Hepatocyte (in vitro differentiated cells): Measurements from ENCODE around the gene BMP5. TPM values are rescaled to one million over a fixed set of nuclear protein-coding genes. Genes with fewer than 3 reads are reported as not detected.
A peak's percentile ranks its signal among the peaks of the same experiment; 100 is the strongest.

Source experiments
- DNase-seq: peaks from one replicate; pipeline ENCODE4 v3.0.0-alpha.2; 2016; ENCODE audit warnings: low spot score
- H2AFZ ChIP-seq: fragments of 200-600 bp; sonication (generic); 2 replicates; pipeline ENCODE4 v1.6.0; 2016; ENCODE audit warnings: antibody characterized with exemption, mild to moderate bottlenecking
- H3K27ac ChIP-seq: fragments of 200-600 bp; sonication (generic); 2 replicates; pipeline ENCODE4 v1.5.1; 2016; ENCODE audit warnings: mild to moderate bottlenecking
- H3K27me3 ChIP-seq: fragments of 200-600 bp; sonication (generic); 2 replicates; pipeline ENCODE4 v1.6.1; 2016
- H3K36me3 ChIP-seq: fragments of 200-600 bp; sonication (generic); replicated peaks from 2 replicates; pipeline ENCODE4 v1.5.1; 2016; ENCODE audit warnings: low read depth; ENCODE audit not compliant: insufficient read depth
- H3K4me1 ChIP-seq: fragments of 200-600 bp; sonication (generic); 2 replicates; pipeline ENCODE4 v1.5.1; 2016; ENCODE audit warnings: mild to moderate bottlenecking, moderate library complexity; ENCODE audit not compliant: insufficient read depth
- H3K4me2 ChIP-seq: fragments of 200-600 bp; sonication (generic); 2 replicates; pipeline ENCODE4 v1.6.0; 2016
- H3K4me3 ChIP-seq: fragments of 200-600 bp; sonication (generic); 2 replicates; pipeline ENCODE4 v1.5.1; 2016; ENCODE audit warnings: mild to moderate bottlenecking
- H3K79me2 ChIP-seq: fragments of 200-600 bp; sonication (generic); 2 replicates; pipeline ENCODE4 v1.6.0; 2017; ENCODE audit warnings: mild to moderate bottlenecking
- H3K9me2 ChIP-seq: fragments of 200-600 bp; sonication (generic); replicated peaks from 2 replicates; pipeline ENCODE4 v1.6.0; 2017; ENCODE audit warnings: mild to moderate bottlenecking; ENCODE audit not compliant: insufficient read depth
- H3K9me3 ChIP-seq: fragments of 200-600 bp; sonication (generic); 2 replicates; pipeline ENCODE4 v1.5.1; 2016; ENCODE audit warnings: low read depth, mild to moderate bottlenecking
- H4K20me1 ChIP-seq: fragments of 200-600 bp; sonication (generic); 2 replicates; pipeline ENCODE4 v1.6.0; 2016; ENCODE audit warnings: mild to moderate bottlenecking; ENCODE audit not compliant: insufficient read depth, poor library complexity, severe bottlenecking
- CTCF ChIP-seq: fragments of 200-600 bp; sonication (generic); IDR thresholded peaks from 2 replicates; pipeline ENCODE4 v1.5.1; 2016; ENCODE audit warnings: antibody characterized with exemption, mild to moderate bottlenecking; ENCODE audit not compliant: poor library complexity
- EZH2 ChIP-seq: fragments of 200-600 bp; sonication (generic); IDR thresholded peaks from 2 replicates; pipeline ENCODE4 v1.6.1; 2016; ENCODE audit warnings: antibody characterized with exemption, mild to moderate bottlenecking, borderline replicate concordance
- EZH2phosphoT487 ChIP-seq: fragments of 200-600 bp; sonication (generic); IDR thresholded peaks from one replicate; pipeline ENCODE4 v1.6.1; 2018; ENCODE audit warnings: antibody characterized with exemption, mild to moderate bottlenecking, low read depth, moderate library complexity; ENCODE audit not compliant: unreplicated experiment, severe bottlenecking
- WGBS: methylation state at CpG from one replicate; pipeline ENCODE4 v1.1.6; 2016; ENCODE audit warnings: low lambda C conversion rate; ENCODE audit errors: missing lambda C conversion rate; 5-methylcytosine and 5-hydroxymethylcytosine counted together
- polyA plus RNA-seq: library from polyadenylated mRNA; unstranded; fragments of >200 nt; fragmentation: Nextera tagmentation; extraction: Ambion mirVana; gene quantifications from 2 replicates; pipeline ENCODE4 v1.2.1, GENCODE V29; 2016
- total RNA-seq: library from RNA; depleted of rRNA; stranded (reverse); fragments of >200 nt; gene quantifications from 2 replicates; pipeline ENCODE4 v1.2.3, GENCODE V29; 2014

The BMP5 gene
- total and polyA plus RNA-seq, 2 experiments from 2014 or later, result 9.5 to 38.3 TPM

DNA sequence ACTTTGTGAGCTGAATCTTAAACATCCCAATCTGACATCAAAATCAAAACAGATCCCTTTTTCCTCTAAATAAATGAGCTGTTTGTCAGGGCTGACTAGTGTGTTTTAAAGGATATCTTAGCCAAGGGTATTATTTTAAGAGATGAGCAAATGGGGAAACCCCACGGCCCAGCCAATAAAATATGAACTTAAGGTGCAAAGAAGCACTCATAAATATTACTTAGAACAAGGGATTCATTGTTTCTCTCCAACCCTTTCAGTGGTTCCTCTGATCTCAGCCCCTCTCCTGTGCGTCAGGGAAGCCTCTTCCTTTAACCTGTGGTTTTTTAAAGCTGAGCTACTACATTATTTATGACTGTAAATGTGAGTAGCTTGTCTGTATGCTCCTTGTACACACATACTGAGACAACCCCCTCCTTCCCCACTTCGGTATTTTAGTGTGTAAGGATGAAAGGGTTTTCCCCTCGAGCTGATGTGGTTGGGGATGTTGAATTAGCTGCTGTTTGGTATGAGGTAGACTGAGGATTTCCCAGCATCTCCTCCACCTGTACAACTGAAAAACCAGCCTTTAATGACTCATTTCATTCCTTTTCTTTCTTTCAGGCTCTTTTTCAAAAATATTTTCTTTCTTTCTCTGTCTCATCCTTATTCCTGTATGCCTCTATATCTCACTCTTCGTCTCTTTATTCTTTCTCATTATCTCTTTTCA, 6.5 kb downstream of the BMP5 start:
- no peak overlapping the region for H2AFZ ChIP-seq
- DNase-seq, result peak; percentile 34
- TF ChIP-seq EZH2 (no peak), EZH2phosphoT487 (no peak), CTCF (no peak)
- no peaks in the 10 kb centered on the region for H3K27me3 ChIP-seq
- peaks cover 4% of the 10 kb centered on the region for H4K20me1 ChIP-seq
- peak overlapping the region; percentile 38 for H3K27ac ChIP-seq
- H3K9me2 ChIP-seq, result no peaks in the 10 kb centered on the region
- WGBS, result 25% methylated on average over 5 of the region's 5 CpGs
- peaks cover 22% of the 10 kb centered on the region for H3K4me1 ChIP-seq
- peaks cover 86% of the 10 kb centered on the region for H3K79me2 ChIP-seq
- no peaks in the 10 kb centered on the region for H3K36me3 ChIP-seq
- H3K9me3 ChIP-seq, result no peaks in the 10 kb centered on the region
- H3K4me2 ChIP-seq, result peak overlapping the region; percentile 67
- no peak overlapping the region for H3K4me3 ChIP-seq

- H2AFZ ChIP-seq, result no peak overlapping the region
- H3K27me3 ChIP-seq, result no peaks in the 10 kb centered on the region
- no peak overlapping the region for H3K4me3 ChIP-seq
- WGBS, result 43% methylated on average over 1 of the region's 1 CpG
- no peaks in the 10 kb centered on the region for H3K36me3 ChIP-seq
- peaks cover 22% of the 10 kb centered on the region for H3K4me1 ChIP-seq
- H3K9me2 ChIP-seq, result no peaks in the 10 kb centered on the region
- no peaks in the 10 kb centered on the region for H3K9me3 ChIP-seq
- peaks cover 86% of the 10 kb centered on the region for H3K79me2 ChIP-seq
- DNase-seq, result no peak
- H4K20me1 ChIP-seq, result peaks cover 4% of the 10 kb centered on the region
- H3K4me2 ChIP-seq, result peak overlapping the region; percentile 67
- H3K27ac ChIP-seq, result peak overlapping the region; percentile 38
- no peak for TF ChIP-seq EZH2phosphoT487
- TF ChIP-seq CTCF, result no peak
- no peak for TF ChIP-seq EZH2
Observed at GRCh38 chr6:55868176-55868575, 7.2 kb downstream of the BMP5 start.

GRCh38 chr6:55866128-55866527, 9.3 kb downstream of the BMP5 start:
- Histone ChIP-seq H3K4me3 (no peak overlapping the region), H4K20me1 (peaks cover 4% of the 10 kb centered on the region), H3K79me2 (peaks cover 83% of the 10 kb centered on the region), H3K9me3 (no peaks in the 10 kb centered on the region), H3K4me2 (peak overlapping the region; percentile 67), H3K27me3 (no peaks in the 10 kb centered on the region), H2AFZ (no peak overlapping the region), H3K27ac (peak overlapping the region; percentile 45), H3K9me2 (no peaks in the 10 kb centered on the region), H3K4me1 (peaks cover 22% of the 10 kb centered on the region), H3K36me3 (no peaks in the 10 kb centered on the region)
- TF ChIP-seq EZH2phosphoT487, result no peak
- TF ChIP-seq EZH2, result no peak
- TF ChIP-seq CTCF, result no peak
- DNase-seq, result peak; percentile 55
- WGBS, result 59% methylated on average over 2 of the region's 2 CpGs
